ENCODE measurements around the gene PNMA6E. TPM values are rescaled to one million over a fixed set of nuclear protein-coding genes. Genes with fewer than 3 reads are reported as not detected.
A peak's percentile ranks its signal among the peaks of the same experiment; 100 is the strongest.
"Not testable (repeated sequence)": the region's sequence is repeated elsewhere in the genome, so short reads cannot be mapped to it uniquely, and the experiment has no call there.

PNMA6E gene
- polyA plus RNA-seq, 3 donors from 2014 or later = not detected

DNA sequence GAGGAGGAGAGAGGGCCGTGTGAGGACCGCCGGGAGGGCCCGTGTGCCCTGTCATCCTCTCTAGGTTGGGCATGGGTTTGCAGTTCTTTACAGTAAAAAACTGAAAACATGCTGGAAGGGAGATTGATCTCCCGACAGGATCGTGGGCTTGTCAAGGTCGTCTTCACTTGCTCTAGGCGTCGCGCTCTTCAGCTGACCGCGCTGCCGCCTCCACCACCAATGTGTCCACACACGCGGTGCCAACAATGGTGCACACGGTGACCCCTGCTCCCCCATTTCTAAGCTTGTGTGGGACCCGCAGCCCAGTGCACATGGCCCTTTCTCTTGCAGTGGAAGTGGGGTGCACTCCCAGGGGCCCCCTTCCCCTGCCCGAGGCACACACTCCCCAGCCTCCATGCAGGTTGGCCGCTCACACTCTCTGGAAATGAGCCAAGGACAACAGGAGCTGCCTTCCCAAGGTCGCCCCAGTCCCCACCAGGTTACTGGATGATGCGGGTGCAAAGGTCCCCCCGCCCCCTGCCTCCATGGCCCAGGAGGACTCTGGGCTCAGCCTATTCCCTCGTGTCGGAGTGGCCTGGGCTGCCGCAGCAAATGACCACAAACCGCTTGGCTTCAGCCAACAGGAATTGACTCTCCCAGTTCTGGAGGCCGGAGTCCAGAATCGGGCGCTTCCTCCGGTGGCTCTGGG is 8.4 kb upstream of the PNMA6E start:
- Mint-ChIP-seq H3K27ac (no peak overlapping the region), H3K4me3 (no peak overlapping the region), H3K9me3 (no peaks in the 10 kb centered on the region), H3K36me3 (no peaks in the 10 kb centered on the region), H3K27me3 (ENCODE audit: low read depth in 3 of 3) (peaks cover 0 to 2% (median 0%) of the 10 kb centered on the region in 3 donors), H3K4me1 (peaks cover 6 to 13% of the 10 kb centered on the region in 2 donors)
- no peak for DNase-seq

DNA sequence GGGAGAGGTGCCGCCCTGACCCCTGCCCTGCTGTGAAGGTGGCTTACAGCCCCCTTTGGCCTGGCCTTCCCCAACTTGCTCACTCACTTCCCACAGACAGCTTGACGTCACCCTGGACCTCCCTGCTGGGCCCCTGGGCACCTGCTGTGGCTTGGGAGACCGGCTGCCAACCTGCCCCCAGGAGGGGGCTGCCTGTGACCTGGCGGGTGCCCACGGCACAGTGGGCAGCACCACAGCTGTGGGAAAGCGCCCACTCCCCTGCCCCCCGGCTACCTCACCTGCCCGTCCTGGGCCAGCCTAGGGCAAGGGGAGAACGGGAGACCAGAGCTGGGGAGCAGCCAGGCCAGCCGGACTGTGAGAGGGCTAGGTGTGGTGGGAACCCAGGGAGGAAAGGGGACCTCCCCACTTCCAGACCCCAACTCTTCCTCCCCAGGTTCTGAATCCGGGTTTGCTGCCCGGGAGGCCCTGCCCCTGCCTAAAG is 7.8 kb upstream of the PNMA6E start:
- no peaks in the 10 kb centered on the region for H3K9me3 Mint-ChIP-seq
- H3K4me1 Mint-ChIP-seq = peaks cover 6 to 13% of the 10 kb centered on the region in 2 donors
- no peak for DNase-seq
- H3K4me3 Mint-ChIP-seq = no peak overlapping the region
- H3K27me3 Mint-ChIP-seq (ENCODE audit: low read depth in 3 of 3) = peaks cover 0 to 2% (median 2%) of the 10 kb centered on the region in 3 donors
- H3K27ac Mint-ChIP-seq = no peak overlapping the region
- H3K36me3 Mint-ChIP-seq = no peaks in the 10 kb centered on the region

DNA sequence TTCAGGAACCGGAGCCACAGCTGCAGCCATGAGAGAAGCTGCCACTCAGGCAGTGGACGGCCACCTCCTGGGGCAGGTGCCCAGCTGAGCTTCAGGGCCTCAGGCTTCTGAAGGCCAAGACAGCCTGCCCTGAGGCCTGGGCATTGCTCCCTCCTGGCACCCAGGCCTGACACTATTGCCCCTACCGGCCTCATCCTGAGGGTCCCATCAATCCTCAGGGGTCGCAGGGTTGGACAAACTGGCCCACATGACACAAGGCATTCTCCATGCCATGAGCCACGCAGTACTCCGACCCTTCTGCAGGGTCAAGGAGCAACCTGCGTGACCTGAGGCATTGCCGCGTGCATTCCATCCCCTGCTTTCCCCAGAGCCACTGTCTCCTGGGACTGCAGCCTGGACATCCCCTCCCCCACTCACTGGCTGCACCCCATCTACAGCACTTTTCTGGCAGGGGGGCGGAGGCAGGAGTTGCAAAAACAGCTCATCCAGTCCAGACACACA is 7.1 kb upstream of the PNMA6E start:
- H3K4me1 Mint-ChIP-seq = peaks cover 6 to 13% of the 10 kb centered on the region in 2 donors
- H3K27ac Mint-ChIP-seq = no peak overlapping the region
- peaks cover 0 to 4% (median 2%) of the 10 kb centered on the region in 3 donors for H3K27me3 Mint-ChIP-seq (ENCODE audit: low read depth in 3 of 3)
- no peaks in the 10 kb centered on the region for H3K9me3 Mint-ChIP-seq
- no peak overlapping the region for H3K4me3 Mint-ChIP-seq
- no peaks in the 10 kb centered on the region for H3K36me3 Mint-ChIP-seq
- no peak for DNase-seq

DNA sequence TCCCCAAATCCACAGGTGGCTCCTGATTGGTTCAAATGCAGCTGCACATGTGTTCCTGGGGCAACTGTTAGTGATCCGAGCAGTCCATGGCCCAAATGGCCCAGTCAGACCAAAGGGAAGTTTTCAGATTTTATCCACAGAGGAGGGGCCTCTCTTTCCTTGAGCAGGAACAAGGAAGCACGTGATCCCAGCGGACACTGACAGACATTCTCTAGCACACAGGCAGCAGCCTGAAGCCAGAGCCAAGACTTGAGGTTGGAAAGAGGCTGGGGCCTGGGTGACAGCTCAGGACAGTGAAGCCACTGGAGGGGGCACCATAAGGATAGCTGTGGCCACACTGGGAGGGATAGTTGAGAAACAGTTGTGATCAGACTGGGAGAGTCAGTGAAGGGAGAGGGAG is 6.6 kb upstream of the PNMA6E start:
- peak overlapping the region in 1 of 6 donors; percentile 53 for H3K27ac Mint-ChIP-seq
- H3K4me3 Mint-ChIP-seq = no peak overlapping the region
- no peak for DNase-seq
- no peaks in the 10 kb centered on the region for H3K36me3 Mint-ChIP-seq
- H3K4me1 Mint-ChIP-seq = peaks cover 6 to 13% of the 10 kb centered on the region in 2 donors
- H3K9me3 Mint-ChIP-seq = no peaks in the 10 kb centered on the region
- peaks cover 0 to 9% (median 6%) of the 10 kb centered on the region in 3 donors for H3K27me3 Mint-ChIP-seq (ENCODE audit: low read depth in 3 of 3)

DNA sequence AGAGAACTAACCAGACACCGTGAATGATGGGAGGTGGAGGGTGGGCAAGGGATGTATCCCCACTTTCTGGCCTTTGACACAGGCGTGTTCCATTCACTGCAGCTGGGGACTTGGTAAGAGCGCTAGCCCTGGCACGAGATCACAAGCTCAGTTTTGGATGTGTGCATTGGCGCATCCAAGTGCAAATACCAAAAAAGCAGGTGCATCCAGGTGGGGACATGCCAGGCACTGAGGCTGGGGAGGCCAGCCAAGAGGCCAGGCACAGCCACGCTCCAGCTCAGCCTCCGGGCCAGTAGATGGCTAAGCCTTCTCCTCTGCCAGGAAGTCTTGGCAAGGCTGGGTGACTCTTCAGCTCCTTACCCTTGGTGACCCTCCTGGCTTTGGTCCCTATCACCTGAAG is 5.8 kb upstream of the PNMA6E start:
- H3K4me1 Mint-ChIP-seq = peaks cover 2 to 6% of the 10 kb centered on the region in 2 donors
- no peak overlapping the region for H3K27ac Mint-ChIP-seq
- H3K27me3 Mint-ChIP-seq (ENCODE audit: low read depth in 3 of 3) = peaks cover 1 to 9% (median 9%) of the 10 kb centered on the region in 3 donors
- no peaks in the 10 kb centered on the region for H3K9me3 Mint-ChIP-seq
- DNase-seq = no peak
- no peaks in the 10 kb centered on the region for H3K36me3 Mint-ChIP-seq
- no peak overlapping the region for H3K4me3 Mint-ChIP-seq

DNA sequence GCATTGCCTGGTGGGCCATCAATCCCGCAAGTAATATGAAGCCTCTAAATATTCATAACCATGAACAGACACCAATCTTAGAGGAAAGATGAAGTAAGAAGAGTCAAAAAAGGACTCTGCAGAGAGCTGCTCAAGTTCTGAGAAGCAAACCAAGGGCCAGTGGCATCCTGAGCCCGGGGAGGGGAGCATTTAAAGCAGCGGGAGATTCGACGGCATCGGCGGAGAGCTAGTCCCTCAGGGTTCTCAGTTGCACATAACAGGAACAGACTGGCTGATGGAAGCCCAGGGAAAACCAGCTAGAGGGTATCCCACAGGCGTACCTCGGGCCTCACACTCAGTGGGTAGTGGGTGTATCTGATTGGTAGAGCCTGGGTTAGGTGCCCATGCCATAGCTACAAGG is 4.9 kb upstream of the PNMA6E start:
- Mint-ChIP-seq H3K27me3 (ENCODE audit: low read depth in 3 of 3) (peaks cover 1 to 9% (median 9%) of the 10 kb centered on the region in 3 donors), H3K36me3 (no peaks in the 10 kb centered on the region), H3K9me3 (no peaks in the 10 kb centered on the region), H3K4me3 (no peak overlapping the region), H3K27ac (no peak overlapping the region), H3K4me1 (peaks cover 0 to 4% of the 10 kb centered on the region in 2 donors)
- DNase-seq = no peak

DNA sequence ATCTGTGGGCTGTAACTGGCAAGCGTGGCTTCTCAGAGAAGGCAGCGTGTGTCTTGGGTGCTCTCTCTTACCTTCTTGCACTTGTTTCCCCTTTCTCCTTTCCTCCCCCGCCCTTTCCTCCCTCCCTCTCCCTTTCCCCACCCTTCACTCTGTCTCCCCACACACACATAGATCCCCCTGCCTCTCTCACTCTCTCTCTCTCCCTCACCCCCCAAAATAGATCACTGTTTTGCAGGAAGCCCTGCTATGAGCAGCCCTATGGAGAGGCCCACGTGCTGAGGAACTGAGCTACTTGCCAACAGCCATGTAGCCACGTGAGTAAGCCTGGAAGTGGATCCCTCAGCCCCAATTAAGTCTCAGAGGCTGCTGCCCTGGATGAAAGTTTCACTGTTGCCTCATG is 4.3 kb upstream of the PNMA6E start:
- no peak for DNase-seq
- no peak overlapping the region for H3K4me3 Mint-ChIP-seq
- H3K27me3 Mint-ChIP-seq (ENCODE audit: low read depth in 3 of 3) = peaks cover 1 to 9% (median 9%) of the 10 kb centered on the region in 3 donors
- H3K36me3 Mint-ChIP-seq = no peaks in the 10 kb centered on the region
- no peak overlapping the region for H3K27ac Mint-ChIP-seq
- H3K9me3 Mint-ChIP-seq = no peaks in the 10 kb centered on the region
- no peaks in the 10 kb centered on the region for H3K4me1 Mint-ChIP-seq

DNA sequence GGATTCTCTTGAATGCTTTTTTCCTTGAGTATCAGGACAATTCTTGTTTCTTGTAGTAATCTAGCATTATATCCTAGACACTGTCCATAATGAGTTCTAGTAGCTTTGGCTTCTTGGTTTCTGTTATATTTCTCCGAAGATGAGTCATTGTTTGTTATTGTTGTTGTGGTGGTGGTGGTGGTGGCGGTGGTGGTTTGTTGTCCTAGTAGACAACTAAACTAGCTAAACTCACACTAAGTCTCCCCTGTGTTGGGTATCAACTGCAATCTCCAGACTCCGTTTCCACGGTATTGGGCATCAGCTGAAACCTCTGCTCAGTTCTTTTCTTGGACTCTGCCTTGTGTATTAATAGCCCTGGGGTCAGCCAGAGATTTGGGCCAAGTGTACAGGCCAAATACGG is 3.2 kb upstream of the PNMA6E start:
- not testable (repeated sequence) for H3K4me1 Mint-ChIP-seq; H3K4me3 Mint-ChIP-seq; DNase-seq; H3K27ac Mint-ChIP-seq; H3K9me3 Mint-ChIP-seq; H3K36me3 Mint-ChIP-seq; H3K27me3 Mint-ChIP-seq (ENCODE audit: low read depth in 3 of 3)

DNA sequence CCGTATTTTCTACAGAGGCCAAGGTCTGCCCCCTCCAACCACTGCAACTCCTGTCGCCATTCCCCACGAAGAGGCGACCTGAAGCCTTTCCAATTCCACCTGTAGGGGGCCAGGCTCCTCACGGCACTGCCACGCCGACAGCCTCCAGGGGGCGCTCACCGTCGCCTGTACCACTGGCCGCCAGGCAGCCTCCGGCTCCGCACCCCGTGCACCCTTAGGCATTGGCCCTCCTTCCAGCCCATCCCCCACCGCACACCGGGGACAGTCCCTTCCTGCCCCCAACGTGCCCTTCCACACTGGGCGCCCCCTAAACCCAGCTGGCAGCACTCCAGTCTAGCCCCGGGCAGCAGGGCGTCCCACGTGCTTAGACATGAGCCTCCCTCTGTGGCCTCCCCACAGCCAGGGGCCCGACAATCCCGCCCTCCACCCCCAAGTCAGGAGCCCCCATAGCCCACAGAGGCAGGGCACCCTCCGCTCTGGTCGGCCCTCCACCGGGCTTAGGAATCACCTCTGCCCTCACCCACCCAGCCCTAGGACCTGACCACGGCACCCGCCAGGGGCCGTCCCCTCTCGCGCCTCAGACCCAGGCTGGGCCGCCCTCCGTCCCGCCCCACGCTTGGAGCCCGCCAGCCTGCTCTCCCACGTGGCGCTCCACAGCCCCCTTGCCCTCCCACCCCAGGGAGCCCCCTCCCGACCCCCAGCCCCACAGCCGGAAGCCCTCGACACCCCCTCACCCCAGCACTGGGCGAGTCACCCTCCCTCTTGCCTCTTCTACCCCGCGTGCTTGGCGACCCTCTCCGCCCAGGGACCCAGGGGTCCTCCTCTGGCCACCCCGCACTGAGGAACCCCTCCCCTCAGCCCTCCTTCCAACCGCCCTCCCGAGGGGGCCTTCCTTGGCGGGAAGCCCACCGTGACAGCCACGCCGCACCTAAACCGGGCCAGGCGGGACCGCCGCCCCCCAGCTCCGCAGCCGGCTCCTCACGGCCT is 711 bp downstream of the PNMA6E start:
- Mint-ChIP-seq H3K27ac (no peak overlapping the region), H3K9me3 (no peaks in the 10 kb centered on the region), H3K4me3 (no peak overlapping the region), H3K27me3 (ENCODE audit: low read depth in 3 of 3) (peaks cover 3 to 9% (median 7%) of the 10 kb centered on the region in 3 donors), H3K4me1 (peaks cover 0 to 2% of the 10 kb centered on the region in 2 donors), H3K36me3 (no peaks in the 10 kb centered on the region)
- DNase-seq = peak; percentile 30 to 43 (median 36)

DNA sequence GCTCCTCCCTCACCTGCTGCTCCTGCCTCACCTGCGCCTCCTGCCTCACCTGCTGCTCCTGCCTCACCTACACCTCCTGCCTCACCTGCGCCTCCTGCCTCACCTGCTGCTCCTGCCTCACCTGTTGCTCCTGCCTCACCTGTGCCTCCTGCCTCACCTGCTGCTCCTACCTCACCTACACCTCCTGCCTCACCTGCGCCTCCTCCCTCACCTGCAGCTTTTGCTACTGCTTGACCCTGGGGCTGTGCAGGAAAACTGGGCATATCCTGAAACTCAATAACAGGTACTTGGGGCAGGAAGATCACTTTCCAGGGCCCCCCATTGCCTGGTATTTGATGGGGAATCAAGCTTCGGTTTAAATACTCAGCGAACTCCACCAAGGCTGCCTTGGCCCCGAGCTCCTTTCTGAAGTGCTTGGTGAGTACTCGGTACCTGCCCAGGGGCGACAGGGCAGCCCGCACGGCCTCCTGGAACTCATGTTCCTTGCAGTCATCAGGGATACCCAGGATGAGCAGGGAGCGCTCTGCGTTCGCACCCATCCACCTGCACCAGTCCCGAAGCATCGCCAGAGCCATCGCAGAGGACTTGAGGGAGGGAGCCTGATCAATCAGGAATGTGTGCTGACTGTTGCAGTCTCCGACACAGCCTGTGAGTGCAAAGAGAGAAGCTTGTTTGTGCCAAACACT is 2.7 kb downstream of the PNMA6E start:
- Mint-ChIP-seq H3K4me1 (peaks cover 0 to 7% of the 10 kb centered on the region in 2 donors), H3K27ac (no peak overlapping the region), H3K36me3 (no peaks in the 10 kb centered on the region), H3K9me3 (no peaks in the 10 kb centered on the region), H3K27me3 (ENCODE audit: low read depth in 3 of 3) (peaks cover 5 to 7% (median 6%) of the 10 kb centered on the region in 3 donors), H3K4me3 (no peak overlapping the region)
- DNase-seq = no peak

DNA sequence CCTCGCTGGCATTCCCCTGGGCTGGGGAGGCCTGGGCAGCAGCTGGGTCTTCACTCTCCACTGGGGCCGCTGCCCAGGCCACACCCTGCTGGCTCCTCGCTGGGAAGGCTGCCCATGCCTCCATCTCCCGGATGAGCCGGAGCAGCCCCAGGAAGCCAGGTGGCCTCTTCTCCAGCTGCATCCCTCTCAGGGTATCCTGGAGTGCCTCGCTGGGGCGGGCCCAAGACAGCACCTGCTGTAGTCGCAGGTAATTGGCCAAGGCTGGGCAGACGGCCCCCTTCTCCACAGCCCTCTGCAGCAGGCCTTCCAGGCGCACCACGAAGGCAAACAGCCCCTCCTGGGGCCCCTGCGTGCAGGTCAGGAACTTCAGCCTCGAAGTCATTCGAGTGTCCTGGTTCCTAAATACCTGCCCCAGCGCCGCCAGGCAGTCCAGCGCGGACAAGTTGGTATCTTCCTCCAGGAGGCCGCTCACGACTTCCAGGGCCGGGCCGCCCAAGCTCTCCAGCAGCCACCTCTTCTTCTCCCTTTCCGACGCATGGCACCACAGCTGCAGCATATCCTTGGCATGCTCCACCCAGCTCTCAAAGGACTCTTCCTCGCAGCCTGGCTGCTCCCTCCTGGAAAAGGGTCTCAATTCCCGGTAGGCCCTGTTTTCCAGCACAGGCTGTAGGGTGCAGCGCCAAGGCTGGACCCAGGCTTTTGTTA is 3.7 kb downstream of the PNMA6E start:
- H3K9me3 Mint-ChIP-seq = no peaks in the 10 kb centered on the region
- H3K4me3 Mint-ChIP-seq = no peak overlapping the region
- H3K4me1 Mint-ChIP-seq = peaks cover 0 to 7% of the 10 kb centered on the region in 2 donors
- no peak for DNase-seq
- no peaks in the 10 kb centered on the region for H3K36me3 Mint-ChIP-seq
- H3K27me3 Mint-ChIP-seq (ENCODE audit: low read depth in 3 of 3) = peaks cover 0 to 5% (median 3%) of the 10 kb centered on the region in 3 donors
- H3K27ac Mint-ChIP-seq = no peak overlapping the region

DNA sequence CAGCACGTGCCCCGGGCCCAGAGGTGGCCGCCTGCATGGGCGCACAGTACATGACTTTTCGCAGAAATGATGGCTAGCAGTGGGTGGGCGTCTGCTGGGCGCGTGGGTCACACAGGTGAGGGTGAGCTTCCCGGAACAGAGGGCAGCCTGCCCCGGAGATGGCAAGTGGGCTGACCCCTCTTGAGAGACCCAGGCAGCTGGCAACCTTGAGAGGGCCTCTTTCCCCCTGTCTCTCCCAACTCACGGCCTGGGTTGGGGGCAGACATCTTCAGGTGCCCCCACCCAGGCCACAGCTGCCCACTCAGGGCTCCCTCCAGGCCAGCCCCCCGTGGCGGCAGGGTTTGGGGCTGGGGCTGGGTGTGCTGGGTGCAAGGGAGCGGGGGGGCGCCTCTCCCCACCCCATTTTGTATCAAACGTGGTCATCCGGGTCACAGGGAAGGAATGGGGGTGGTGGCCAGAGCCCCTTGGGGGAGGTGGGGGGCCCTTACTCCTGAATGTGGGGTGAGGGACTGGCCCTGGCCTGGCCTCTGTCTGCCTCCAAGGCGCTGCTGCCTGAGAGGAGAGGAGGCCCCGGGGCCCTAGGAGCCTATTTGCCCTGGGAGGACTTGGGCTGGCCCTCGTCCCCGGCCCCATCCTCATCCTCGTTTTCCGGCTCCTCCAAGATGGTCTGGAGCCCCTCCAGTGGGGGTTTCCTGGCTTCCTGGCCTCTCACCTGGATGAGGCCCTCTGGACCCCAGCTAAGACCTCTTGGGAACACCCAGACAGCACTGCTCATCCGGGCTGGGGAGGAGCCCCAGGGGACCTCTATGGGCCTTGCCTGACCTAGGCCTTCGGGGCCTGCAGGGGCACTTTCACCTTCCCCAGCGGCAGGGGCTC is 4.6 kb downstream of the PNMA6E start:
- H3K27ac Mint-ChIP-seq = no peak overlapping the region
- H3K36me3 Mint-ChIP-seq = no peaks in the 10 kb centered on the region
- H3K4me3 Mint-ChIP-seq = no peak overlapping the region
- H3K9me3 Mint-ChIP-seq = no peaks in the 10 kb centered on the region
- peaks cover 0 to 4% (median 0%) of the 10 kb centered on the region in 3 donors for H3K27me3 Mint-ChIP-seq (ENCODE audit: low read depth in 3 of 3)
- H3K4me1 Mint-ChIP-seq = peaks cover 0 to 7% of the 10 kb centered on the region in 2 donors
- no peak for DNase-seq
